IMR-90 (cell line): Measurements from ENCODE around the gene ANKRD65.

Source experiments
- CEBPB ChIP-seq: IDR thresholded peaks from 2 replicates; pipeline ENCODE4 v1.6.1; 2012; ENCODE audit warnings: low read depth, low read length, improper control_type of control experiment
- CTCF ChIP-seq: conservative IDR thresholded peaks from 2 replicates; pipeline ENCODE4 v1.5.1; 2012; ENCODE audit warnings: mild to moderate bottlenecking, low read depth, low read length, improper control_type of control experiment
- ELK1 ChIP-seq: fragments of 150-350 bp; IDR thresholded peaks from 2 replicates; pipeline ENCODE4 v1.6.1; 2016; ENCODE audit warnings: low read depth, mild to moderate bottlenecking, low read length, moderate library complexity, borderline replicate concordance
- FOS ChIP-seq: fragments of 150-350 bp; IDR thresholded peaks from 2 replicates; pipeline ENCODE4 v1.6.1; 2016; ENCODE audit warnings: low read depth, low read length
- MAFK ChIP-seq: IDR thresholded peaks from 2 replicates; pipeline ENCODE4 v1.6.1; 2012; ENCODE audit warnings: low read depth, low read length, improper control_type of control experiment
- MXI1 ChIP-seq: IDR thresholded peaks from 2 replicates; pipeline ENCODE4 v1.6.1; 2012; ENCODE audit warnings: low read depth, mild to moderate bottlenecking, low read length, moderate library complexity, borderline replicate concordance
- NFE2L2 ChIP-seq: fragments of 150-350 bp; IDR thresholded peaks from 2 replicates; pipeline ENCODE4 v1.6.1; 2016; ENCODE audit warnings: low read depth, mild to moderate bottlenecking, low read length
- POLR2A ChIP-seq: IDR thresholded peaks from 2 replicates; pipeline ENCODE4 v1.6.1; 2012; ENCODE audit warnings: mild to moderate bottlenecking, low read depth, low read length
- RAD21 ChIP-seq: IDR thresholded peaks from 2 replicates; pipeline ENCODE4 v1.6.1; 2012; ENCODE audit warnings: low read length, improper control_type of control experiment
- RFX5 ChIP-seq: IDR thresholded peaks from 2 replicates; pipeline ENCODE4 v1.8.0; 2012; ENCODE audit warnings: low read depth, mild to moderate bottlenecking, low read length, moderate library complexity
- SMC3 ChIP-seq: fragments of 150-350 bp; IDR thresholded peaks from 2 replicates; pipeline ENCODE4 v1.6.1; 2016; ENCODE audit warnings: low read depth, mild to moderate bottlenecking, antibody characterized with exemption, low read length, moderate library complexity
- USF2 ChIP-seq: fragments of 150-350 bp; IDR thresholded peaks from 2 replicates; pipeline ENCODE4 v1.6.1; 2017; ENCODE audit warnings: mild to moderate bottlenecking, antibody characterized with exemption, low read length, low read depth

GRCh38 chr1:1429671-1430073 lies 8.6 kb upstream of the ANKRD65 start:
- no peak for TF ChIP-seq CTCF
- no peak for TF ChIP-seq RAD21
- no peak for TF ChIP-seq USF2
- no peak for TF ChIP-seq POLR2A
- TF ChIP-seq CEBPB, result no peak
- no peak for TF ChIP-seq ELK1
- TF ChIP-seq MAFK, result no peak
- no peak for TF ChIP-seq FOS
- TF ChIP-seq MXI1, result no peak
- TF ChIP-seq SMC3, result no peak
- no peak for TF ChIP-seq RFX5
- no peak for TF ChIP-seq NFE2L2
